Upper lobe of right lung (tissue), 1 donor: ENCODE results near the gene PRPF31. TPM values are rescaled to one million over a fixed set of nuclear protein-coding genes. Genes with fewer than 3 reads are reported as not detected.

Source experiments
- ATAC-seq: fragments of 200-7000 bp; cut with Tn5 transposase; one replicate; pipeline ENCODE4 v1.9.1; 2020; ENCODE audit warnings: mild to moderate bottlenecking, moderate library complexity
- DNase-seq: peaks from one replicate; pipeline ENCODE4 v3.0.0-alpha.2; 2020
- H3K27ac ChIP-seq: fragments of 200-600 bp; one replicate; pipeline ENCODE4 v1.8.0; 2022
- H3K27me3 ChIP-seq: fragments of 200-600 bp; one replicate; pipeline ENCODE4 v1.8.0; 2022; ENCODE audit warnings: mild to moderate bottlenecking
- H3K36me3 ChIP-seq: fragments of 200-600 bp; one replicate; pipeline ENCODE4 v1.8.0; 2022
- H3K4me1 ChIP-seq: fragments of 200-600 bp; one replicate; pipeline ENCODE4 v1.8.0; 2022
- H3K4me3 ChIP-seq: fragments of 200-600 bp; one replicate; pipeline ENCODE4 v1.8.0; 2022; ENCODE audit warnings: mild to moderate bottlenecking
- H3K9me3 ChIP-seq: fragments of 200-600 bp; one replicate; pipeline ENCODE4 v1.8.0; 2022
- CTCF ChIP-seq: fragments of 200-600 bp; IDR thresholded peaks from one replicate; pipeline ENCODE4 v1.8.0; 2022; ENCODE audit warnings: antibody characterized with exemption
- intact Hi-C: fragments of 100-400 bp; cut with DNase I; formaldehyde crosslinking; loops from one replicate; pipeline ENCODE4 v1.11.0; 2022
- total RNA-seq: library from RNA; stranded (reverse); fragmentation: NEBNext Ultra II Directional; extraction: Animal tissue kit (Norgen Biotek cat#: 25700); gene quantifications from one replicate; pipeline ENCODE4 v1.2.1, GENCODE V29; 2021
- donor health status: DM: no; HTN: yes; CAD: no; lungs with severe emphysema.

PRPF31 gene
- total RNA-seq, 1 donor from 2014 or later, result 44.9 TPM

GRCh38 chr19:54148158-54148557 lies 32.6 kb downstream of the PRPF31 start:
- no peak overlapping the region for H3K4me3 ChIP-seq
- intact Hi-C loops, result no loop called here
- DNase-seq (no peak), ATAC-seq (no peak)
- H3K4me1 ChIP-seq, result no peaks in the 10 kb centered on the region
- TF ChIP-seq CTCF, result no peak
- peaks cover 95% of the 10 kb centered on the region for H3K36me3 ChIP-seq
- H3K9me3 ChIP-seq, result no peaks in the 10 kb centered on the region
- H3K27me3 ChIP-seq, result no peaks in the 10 kb centered on the region
- no peak overlapping the region for H3K27ac ChIP-seq

- intact Hi-C loops, result no loop called here
- H3K4me3 ChIP-seq, result no peak overlapping the region
- ATAC-seq (no peak), DNase-seq (no peak)
- H3K36me3 ChIP-seq, result peaks cover 95% of the 10 kb centered on the region
- H3K4me1 ChIP-seq, result no peaks in the 10 kb centered on the region
- H3K27ac ChIP-seq, result no peak overlapping the region
- no peaks in the 10 kb centered on the region for H3K9me3 ChIP-seq
- no peaks in the 10 kb centered on the region for H3K27me3 ChIP-seq
- TF ChIP-seq CTCF, result no peak
Observed at GRCh38 chr19:54149021-54149812, 33.7 kb downstream of the PRPF31 start.

GRCh38 chr19:54151362-54152035 lies 35.9 kb downstream of the PRPF31 start:
- no peak for TF ChIP-seq CTCF
- Histone ChIP-seq H3K27me3 (no peaks in the 10 kb centered on the region), H3K4me3 (no peak overlapping the region), H3K36me3 (peaks cover 95% of the 10 kb centered on the region), H3K4me1 (no peaks in the 10 kb centered on the region), H3K9me3 (no peaks in the 10 kb centered on the region), H3K27ac (no peak overlapping the region)
- DNase-seq (no peak), ATAC-seq (no peak)
- intact Hi-C loops, result no loop called here

GRCh38 chr19:54152267-54152666 lies 36.7 kb downstream of the PRPF31 start:
- intact Hi-C loops, result no loop called here
- Histone ChIP-seq H3K4me3 (no peak overlapping the region), H3K27ac (no peak overlapping the region), H3K9me3 (no peaks in the 10 kb centered on the region), H3K4me1 (no peaks in the 10 kb centered on the region), H3K36me3 (peaks cover 95% of the 10 kb centered on the region), H3K27me3 (no peaks in the 10 kb centered on the region)
- no peak for ATAC-seq
- TF ChIP-seq CTCF, result no peak
- no peak for DNase-seq

GRCh38 chr19:54152878-54153524 lies 37.4 kb downstream of the PRPF31 start:
- intact Hi-C loops, result no loop called here
- Histone ChIP-seq H3K36me3 (peaks cover 98% of the 10 kb centered on the region), H3K4me1 (no peaks in the 10 kb centered on the region), H3K27ac (no peak overlapping the region), H3K4me3 (no peak overlapping the region), H3K9me3 (no peaks in the 10 kb centered on the region), H3K27me3 (no peaks in the 10 kb centered on the region)
- no peak for ATAC-seq
- DNase-seq, result no peak
- no peak for TF ChIP-seq CTCF
